Tibial nerve (tissue), 4 donors: ENCODE data around the gene SLC16A7.

Experiments
- EP300 ChIP-seq, 2 donors: sonication (generic); formaldehyde crosslinking; IDR thresholded peaks; one replicate each; pipeline ENCODE4 v1.6.1; 2017; ENCODE audit warnings: antibody characterized with exemption in 2 of 2, mild to moderate bottlenecking in 1 of 2
- POLR2A ChIP-seq, 2 donors: fragments of 450-650 bp; IDR thresholded peaks; one replicate each; pipeline ENCODE4 v1.6.1; 2017; ENCODE audit warnings: antibody characterized with exemption in 2 of 2, mild to moderate bottlenecking in 2 of 2, moderate library complexity in 2 of 2
- TF ChIP-seq, protein P1 (sequence below), 5 experiments: fragments of 200-600 bp in 3 of 5; fragments of 450-650 bp in 2 of 5; sonication (generic) in 3 of 5; IDR thresholded peaks; one replicate each; pipeline ENCODE4 v1.5.1; 2016 to 2019; ENCODE audit warnings: antibody characterized with exemption in 5 of 5, mild to moderate bottlenecking in 3 of 5, moderate library complexity in 2 of 5

GRCh38 chr12:59650588-59651228 lies 54.9 kb downstream of the SLC16A7 start:
- TF ChIP-seq, protein P1, sequence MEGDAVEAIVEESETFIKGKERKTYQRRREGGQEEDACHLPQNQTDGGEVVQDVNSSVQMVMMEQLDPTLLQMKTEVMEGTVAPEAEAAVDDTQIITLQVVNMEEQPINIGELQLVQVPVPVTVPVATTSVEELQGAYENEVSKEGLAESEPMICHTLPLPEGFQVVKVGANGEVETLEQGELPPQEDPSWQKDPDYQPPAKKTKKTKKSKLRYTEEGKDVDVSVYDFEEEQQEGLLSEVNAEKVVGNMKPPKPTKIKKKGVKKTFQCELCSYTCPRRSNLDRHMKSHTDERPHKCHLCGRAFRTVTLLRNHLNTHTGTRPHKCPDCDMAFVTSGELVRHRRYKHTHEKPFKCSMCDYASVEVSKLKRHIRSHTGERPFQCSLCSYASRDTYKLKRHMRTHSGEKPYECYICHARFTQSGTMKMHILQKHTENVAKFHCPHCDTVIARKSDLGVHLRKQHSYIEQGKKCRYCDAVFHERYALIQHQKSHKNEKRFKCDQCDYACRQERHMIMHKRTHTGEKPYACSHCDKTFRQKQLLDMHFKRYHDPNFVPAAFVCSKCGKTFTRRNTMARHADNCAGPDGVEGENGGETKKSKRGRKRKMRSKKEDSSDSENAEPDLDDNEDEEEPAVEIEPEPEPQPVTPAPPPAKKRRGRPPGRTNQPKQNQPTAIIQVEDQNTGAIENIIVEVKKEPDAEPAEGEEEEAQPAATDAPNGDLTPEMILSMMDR (IDR thresholded peaks at IDR 0.05), result no peak
- TF ChIP-seq POLR2A (IDR thresholded peaks at IDR 0.05) (no peak), EP300 (IDR thresholded peaks at IDR 0.05) (no peak)
